ENCODE results near the gene KDM1A. TPM values are rescaled to one million over a fixed set of nuclear protein-coding genes. Genes with fewer than 3 reads are reported as not detected.

Gene KDM1A
- 84.0 TPM for polyA plus RNA-seq
- long read RNA-seq, donor 1, transcript KDM1A-206 (1 exons, 2,810 nt): major isoform, 11 of 17 reads
- long read RNA-seq, donor 1, partial matches to known transcripts: 6 of 17 reads
- long read RNA-seq, donor 1, other reads (novel, unspliced or antisense): 0 of 17 reads
- long read RNA-seq, donor 2, transcript KDM1A-206 (1 exons, 2,810 nt): major isoform, 15 of 77 reads
- long read RNA-seq, donor 2, transcript KDM1A-201 (19 exons, 3,033 nt): minor isoform, 6 of 77 reads
- long read RNA-seq, donor 2, partial matches to known transcripts: 47 of 77 reads
- long read RNA-seq, donor 2, other reads (novel, unspliced or antisense): 8 of 77 reads
- long read RNA-seq, donor 3: 0 reads
- long read RNA-seq, donor 4, partial matches to known transcripts: 0 of 3 reads
- long read RNA-seq, donor 4, other reads (novel, unspliced or antisense): 0 of 3 reads
- long read RNA-seq, donor 5, transcript KDM1A-206 (1 exons, 2,810 nt): major isoform, 11 of 26 reads
- long read RNA-seq, donor 5, partial matches to known transcripts: 7 of 26 reads
- long read RNA-seq, donor 5, other reads (novel, unspliced or antisense): 7 of 26 reads
- long read RNA-seq, donor 6, transcript KDM1A-201 (19 exons, 3,033 nt): minor isoform, 7 of 51 reads
- long read RNA-seq, donor 6, transcript KDM1A-206 (1 exons, 2,810 nt): major isoform, 10 of 51 reads
- long read RNA-seq, donor 6, partial matches to known transcripts: 24 of 51 reads
- long read RNA-seq, donor 6, other reads (novel, unspliced or antisense): 10 of 51 reads
- long read RNA-seq, donor 7, transcript KDM1A-201 (19 exons, 3,033 nt): minor isoform, 5 of 26 reads
- long read RNA-seq, donor 7, transcript KDM1A-206 (1 exons, 2,810 nt): major isoform, 14 of 26 reads
- long read RNA-seq, donor 7, partial matches to known transcripts: 7 of 26 reads
- long read RNA-seq, donor 7, other reads (novel, unspliced or antisense): 0 of 26 reads
- long read RNA-seq, donor 8, transcript KDM1A-206 (1 exons, 2,810 nt): major isoform, 24 of 81 reads
- long read RNA-seq, donor 8, transcript KDM1A-201 (19 exons, 3,033 nt): minor isoform, 8 of 81 reads
- long read RNA-seq, donor 8, partial matches to known transcripts: 39 of 81 reads
- long read RNA-seq, donor 8, other reads (novel, unspliced or antisense): 9 of 81 reads
- long read RNA-seq, donor 9, transcript KDM1A-206 (1 exons, 2,810 nt): major isoform, 15 of 49 reads
- long read RNA-seq, donor 9, transcript KDM1A-201 (19 exons, 3,033 nt): minor isoform, 7 of 49 reads
- long read RNA-seq, donor 9, partial matches to known transcripts: 26 of 49 reads
- long read RNA-seq, donor 9, other reads (novel, unspliced or antisense): 0 of 49 reads
- long read RNA-seq, donor 10, transcript KDM1A-201 (19 exons, 3,033 nt): major isoform, 15 of 57 reads
- long read RNA-seq, donor 10, transcript KDM1A-206 (1 exons, 2,810 nt): major isoform, 15 of 57 reads
- long read RNA-seq, donor 10, partial matches to known transcripts: 17 of 57 reads
- long read RNA-seq, donor 10, other reads (novel, unspliced or antisense): 9 of 57 reads
- long read RNA-seq, donor 11, transcript KDM1A-201 (19 exons, 3,033 nt): minor isoform, 7 of 35 reads
- long read RNA-seq, donor 11, transcript KDM1A-206 (1 exons, 2,810 nt): major isoform, 20 of 35 reads
- long read RNA-seq, donor 11, partial matches to known transcripts: 8 of 35 reads
- long read RNA-seq, donor 11, other reads (novel, unspliced or antisense): 0 of 35 reads

GRCh38 chr1:23019094-23019862 lies at the start of gene KDM1A:
Gene KDM1A, plus strand, starts transcription at chr1:23019468. Its CDS starts 129 bp downstream, at chr1:23019597.
- DNase-seq: peak; percentile 98 to 99
- H3K36me3 ChIP-seq (ENCODE audit: control insufficient read depth, insufficient read depth, low read length): no peaks in the 10 kb centered on the region
- H3K4me3 ChIP-seq (ENCODE audit: low read length): peak within 1 kb of the TSS; percentile 99
- peak within 1 kb of the TSS; percentile 71 for H3K27ac ChIP-seq (ENCODE audit: low read length)
- no peaks in the 10 kb centered on the region for H3K4me1 ChIP-seq (ENCODE audit: control insufficient read depth, insufficient read depth, low read length)
- no peaks in the 10 kb centered on the region for H3K9me3 ChIP-seq (ENCODE audit: control insufficient read depth, low read depth, low read length)
- no peaks in the 10 kb centered on the region for H3K27me3 ChIP-seq (ENCODE audit: control insufficient read depth, insufficient read depth, low read length)
- no CpG with 5 or more reads among the region's 85 CpGs for WGBS (ENCODE audit: insufficient coverage, low lambda C conversion rate)

DNA sequence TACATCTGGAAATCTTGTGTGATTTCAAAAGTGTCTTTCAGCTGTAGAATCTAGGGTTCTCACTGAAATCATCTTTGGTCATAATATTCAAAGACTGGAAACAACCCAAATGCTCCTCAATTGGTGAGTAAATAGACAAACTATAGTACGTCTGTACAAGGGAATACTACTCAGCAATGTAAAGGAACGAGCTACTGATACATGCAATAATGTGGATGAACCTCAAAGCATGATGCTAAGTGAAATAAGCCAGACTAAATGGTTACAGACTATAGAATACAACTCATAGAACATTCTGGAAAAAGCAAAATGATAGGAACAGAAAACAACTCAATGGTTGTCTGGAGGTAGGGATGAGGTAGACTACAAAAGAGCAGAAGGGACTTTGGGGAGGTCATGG lies 49.2 kb upstream of the KDM1A start:
- Histone ChIP-seq H3K27me3 (ENCODE audit: control insufficient read depth, insufficient read depth, low read length) (peaks cover 3% of the 10 kb centered on the region), H3K27ac (ENCODE audit: low read length) (no peak overlapping the region), H3K36me3 (ENCODE audit: control insufficient read depth, insufficient read depth, low read length) (no peaks in the 10 kb centered on the region), H3K9me3 (ENCODE audit: control insufficient read depth, low read depth, low read length) (no peaks in the 10 kb centered on the region), H3K4me3 (ENCODE audit: low read length) (no peak overlapping the region), H3K4me1 (ENCODE audit: control insufficient read depth, insufficient read depth, low read length) (no peaks in the 10 kb centered on the region)
- no peak for DNase-seq
- whole genome bisulfite sequencing (ENCODE audit: insufficient coverage, low lambda C conversion rate): 100% methylated on average over 2 of the region's 2 CpGs

- Histone ChIP-seq H3K36me3 (ENCODE audit: control insufficient read depth, insufficient read depth, low read length) (no peaks in the 10 kb centered on the region), H3K27ac (ENCODE audit: low read length) (no peak overlapping the region), H3K4me3 (ENCODE audit: low read length) (no peak overlapping the region), H3K4me1 (ENCODE audit: control insufficient read depth, insufficient read depth, low read length) (no peaks in the 10 kb centered on the region), H3K27me3 (ENCODE audit: control insufficient read depth, insufficient read depth, low read length) (peaks cover 3% of the 10 kb centered on the region), H3K9me3 (ENCODE audit: control insufficient read depth, low read depth, low read length) (no peaks in the 10 kb centered on the region)
- no CpG with 5 or more reads among the region's 3 CpGs for WGBS (ENCODE audit: insufficient coverage, low lambda C conversion rate)
- DNase-seq: no peak
Measured at GRCh38 chr1:22971161-22971560, 48.1 kb upstream of the KDM1A start.

DNA sequence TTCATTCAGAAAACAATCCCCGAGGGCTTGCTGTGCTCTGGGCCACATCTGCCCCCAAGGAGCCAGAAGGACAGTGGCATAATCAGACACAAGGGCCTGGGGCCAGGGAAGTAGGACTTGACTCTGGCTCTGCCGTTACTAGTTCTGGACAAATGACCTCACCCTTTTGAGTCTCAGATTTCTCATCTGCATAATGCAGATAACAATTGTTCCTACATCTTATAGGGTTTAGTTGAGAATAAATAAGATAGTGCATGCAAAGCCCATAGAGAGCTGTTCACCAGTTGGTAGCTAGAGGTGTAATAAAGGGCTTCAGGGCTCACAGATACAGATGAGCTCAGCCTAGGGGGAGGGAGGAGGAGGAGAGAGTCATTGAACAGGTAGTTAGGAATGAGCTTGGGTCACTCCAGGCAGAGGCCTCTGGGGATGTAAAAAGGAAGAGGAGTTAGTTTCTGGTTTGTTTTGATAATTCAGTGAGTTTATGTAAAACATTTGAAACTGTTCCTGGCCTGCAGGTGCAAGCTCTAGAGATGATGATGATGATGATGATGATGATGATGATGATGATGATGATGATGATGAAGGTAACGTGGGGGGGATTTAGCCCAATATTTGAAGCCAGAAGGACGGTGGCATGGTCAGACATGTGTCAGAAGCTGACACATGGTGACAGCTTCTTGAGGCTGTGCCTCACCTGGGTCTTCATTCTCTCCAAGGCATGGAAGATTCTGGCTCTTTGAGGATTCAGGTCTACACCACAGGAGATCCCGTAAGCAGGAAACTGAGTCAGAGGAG lies 47.5 kb upstream of the KDM1A start:
- Histone ChIP-seq H3K4me3 (ENCODE audit: low read length) (no peak overlapping the region), H3K27me3 (ENCODE audit: control insufficient read depth, insufficient read depth, low read length) (peaks cover 3% of the 10 kb centered on the region), H3K4me1 (ENCODE audit: control insufficient read depth, insufficient read depth, low read length) (no peaks in the 10 kb centered on the region), H3K36me3 (ENCODE audit: control insufficient read depth, insufficient read depth, low read length) (no peaks in the 10 kb centered on the region), H3K27ac (ENCODE audit: low read length) (no peak overlapping the region), H3K9me3 (ENCODE audit: control insufficient read depth, low read depth, low read length) (no peaks in the 10 kb centered on the region)
- WGBS (ENCODE audit: insufficient coverage, low lambda C conversion rate): 50% methylated on average over 2 of the region's 5 CpGs
- DNase-seq: no peak

- no peaks in the 10 kb centered on the region for H3K9me3 ChIP-seq (ENCODE audit: control insufficient read depth, low read depth, low read length)
- DNase-seq: no peak
- H3K36me3 ChIP-seq (ENCODE audit: control insufficient read depth, insufficient read depth, low read length): no peaks in the 10 kb centered on the region
- WGBS (ENCODE audit: insufficient coverage, low lambda C conversion rate): no CpG with 5 or more reads among the region's 5 CpGs
- peaks cover 3% of the 10 kb centered on the region for H3K27me3 ChIP-seq (ENCODE audit: control insufficient read depth, insufficient read depth, low read length)
- no peak within 1 kb of the TSS for H3K27ac ChIP-seq (ENCODE audit: low read length)
- no peak within 1 kb of the TSS for H3K4me3 ChIP-seq (ENCODE audit: low read length)
- H3K4me1 ChIP-seq (ENCODE audit: control insufficient read depth, insufficient read depth, low read length): no peaks in the 10 kb centered on the region
Measured at GRCh38 chr1:22972760-22973159, 46.5 kb upstream of the KDM1A start, which contains the start of gene LACTBL1. Gene LACTBL1, minus strand, starts transcription at chr1:22972866. Its CDS starts 550 bp downstream, at chr1:22972316.

DNA sequence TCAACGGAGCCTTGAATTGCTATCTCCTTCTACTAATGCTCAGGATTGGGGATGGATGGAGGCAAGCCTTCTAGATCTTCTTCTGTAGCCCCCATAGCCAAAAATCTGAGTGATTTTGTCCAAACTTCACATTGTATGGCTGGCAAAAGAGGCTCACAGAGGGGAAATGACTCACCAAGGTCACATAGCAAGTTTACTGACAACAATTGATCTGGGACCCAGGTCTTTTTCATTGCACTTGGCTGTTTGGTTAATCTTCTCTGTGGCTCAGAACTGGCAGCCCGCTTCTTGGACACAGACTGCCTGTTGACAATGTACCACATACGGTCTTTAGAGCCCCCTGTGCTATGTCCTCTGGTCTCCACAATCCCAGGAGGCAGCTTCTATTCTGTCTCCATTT lies 43.6 kb upstream of the KDM1A start:
- no peaks in the 10 kb centered on the region for H3K36me3 ChIP-seq (ENCODE audit: control insufficient read depth, insufficient read depth, low read length)
- no peaks in the 10 kb centered on the region for H3K9me3 ChIP-seq (ENCODE audit: control insufficient read depth, low read depth, low read length)
- no peak overlapping the region for H3K4me3 ChIP-seq (ENCODE audit: low read length)
- peaks cover 3% of the 10 kb centered on the region for H3K27me3 ChIP-seq (ENCODE audit: control insufficient read depth, insufficient read depth, low read length)
- no CpG with 5 or more reads among the region's 3 CpGs for WGBS (ENCODE audit: insufficient coverage, low lambda C conversion rate)
- no peak overlapping the region for H3K27ac ChIP-seq (ENCODE audit: low read length)
- H3K4me1 ChIP-seq (ENCODE audit: control insufficient read depth, insufficient read depth, low read length): no peaks in the 10 kb centered on the region
- no peak for DNase-seq

GRCh38 chr1:22976127-22976460 lies 43.2 kb upstream of the KDM1A start:
- no peak for DNase-seq

DNA sequence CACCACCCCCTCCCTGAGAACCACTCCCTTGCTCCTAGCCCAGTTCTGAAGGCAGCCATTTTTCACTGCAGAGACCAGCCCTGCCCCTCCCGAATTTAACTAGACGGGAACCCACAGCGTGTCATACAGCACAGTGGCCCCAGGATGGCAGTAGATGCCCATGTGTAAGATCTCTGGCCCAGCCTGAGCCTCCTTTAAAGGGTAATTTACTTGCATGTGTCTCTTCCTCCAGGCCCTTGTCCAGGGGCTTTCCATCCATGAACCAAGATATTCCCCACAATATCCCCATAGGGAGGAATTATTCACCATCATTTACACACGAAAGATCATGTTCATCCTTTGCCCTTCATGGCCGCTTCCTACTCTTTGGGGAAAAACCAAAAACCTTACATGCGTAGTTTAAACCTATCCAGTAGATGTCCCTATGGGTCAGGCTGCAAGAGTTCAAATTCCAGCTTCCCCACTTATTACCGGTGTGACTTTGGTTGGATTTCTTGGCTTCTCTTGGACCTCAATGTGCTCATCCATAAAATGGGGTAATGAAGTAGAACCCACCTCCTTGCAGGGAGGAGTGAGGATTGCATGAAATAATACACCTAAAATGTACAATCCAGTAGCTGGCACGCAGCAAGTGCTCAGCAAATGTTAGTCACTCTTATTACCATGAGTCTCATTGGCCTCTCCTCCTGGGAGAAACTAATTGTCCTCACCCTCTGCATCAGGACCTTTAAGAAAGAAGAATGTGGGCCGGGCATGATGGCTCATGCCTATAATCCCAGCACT lies 42.6 kb upstream of the KDM1A start:
- Histone ChIP-seq H3K4me1 (ENCODE audit: control insufficient read depth, insufficient read depth, low read length) (no peaks in the 10 kb centered on the region), H3K27me3 (ENCODE audit: control insufficient read depth, insufficient read depth, low read length) (no peaks in the 10 kb centered on the region), H3K4me3 (ENCODE audit: low read length) (no peak overlapping the region), H3K27ac (ENCODE audit: low read length) (no peak overlapping the region), H3K9me3 (ENCODE audit: control insufficient read depth, low read depth, low read length) (no peaks in the 10 kb centered on the region), H3K36me3 (ENCODE audit: control insufficient read depth, insufficient read depth, low read length) (no peaks in the 10 kb centered on the region)
- WGBS (ENCODE audit: insufficient coverage, low lambda C conversion rate): no CpG with 5 or more reads among the region's 9 CpGs
- DNase-seq: peak; percentile 53 to 59

More at GRCh38 chr1:22976127-22976460, 43.2 kb upstream of the KDM1A start:
- H3K4me1 ChIP-seq (ENCODE audit: control insufficient read depth, insufficient read depth, low read length): no peaks in the 10 kb centered on the region
- WGBS (ENCODE audit: insufficient coverage, low lambda C conversion rate): no CpG with 5 or more reads among the region's 4 CpGs
- no peaks in the 10 kb centered on the region for H3K9me3 ChIP-seq (ENCODE audit: control insufficient read depth, low read depth, low read length)
- H3K4me3 ChIP-seq (ENCODE audit: low read length): no peak overlapping the region
- no peaks in the 10 kb centered on the region for H3K36me3 ChIP-seq (ENCODE audit: control insufficient read depth, insufficient read depth, low read length)
- H3K27ac ChIP-seq (ENCODE audit: low read length): no peak overlapping the region
- peaks cover 1% of the 10 kb centered on the region for H3K27me3 ChIP-seq (ENCODE audit: control insufficient read depth, insufficient read depth, low read length)
